Measurements from ENCODE around the gene ZBED2.

The ZBED2 gene

DNA sequence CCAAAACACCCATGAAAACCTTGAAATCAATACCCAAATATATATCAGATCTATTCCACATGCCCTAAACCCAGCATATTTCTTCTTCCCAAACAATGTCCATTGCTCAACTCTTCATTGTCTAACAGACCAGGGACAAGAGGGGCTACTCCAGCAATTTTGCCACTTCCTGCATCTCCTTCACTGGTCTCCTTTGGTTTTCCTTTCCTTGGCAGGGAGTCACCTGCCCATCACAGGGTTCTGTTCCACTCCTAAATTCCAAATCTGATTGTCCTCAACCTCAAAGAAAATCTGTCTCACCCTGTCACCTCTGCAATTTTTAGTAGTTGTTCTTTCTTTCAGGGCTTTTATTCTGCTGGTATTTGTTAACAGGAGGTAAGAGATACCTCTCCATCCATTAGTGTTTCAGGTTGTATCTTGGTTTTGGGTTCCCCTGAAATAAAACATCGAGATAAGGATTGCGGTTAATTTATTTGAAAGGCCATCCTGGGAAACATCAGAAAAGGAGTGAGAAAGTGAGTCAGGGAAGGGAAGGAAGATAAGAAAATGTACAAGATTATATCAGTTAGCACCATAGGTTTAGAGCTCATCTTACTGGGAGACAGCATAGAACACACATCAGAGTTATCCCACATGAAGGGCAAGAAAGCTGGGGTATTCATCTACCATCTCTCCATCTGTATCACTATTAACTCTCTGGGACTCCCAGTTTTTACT lies 13.6 kb downstream of the ZBED2 start:
- Mint-ChIP-seq H3K27me3 (ENCODE audit: low read depth, poor library complexity) (no peaks in the 10 kb centered on the region), H3K4me1 (peaks cover 12% of the 10 kb centered on the region), H3K9me3 (peaks cover 21% of the 10 kb centered on the region), H3K4me3 (no peak overlapping the region), H3K27ac (no peak overlapping the region), H3K36me3 (ENCODE audit: low read depth) (no peaks in the 10 kb centered on the region)
- TF ChIP-seq, protein P1, sequence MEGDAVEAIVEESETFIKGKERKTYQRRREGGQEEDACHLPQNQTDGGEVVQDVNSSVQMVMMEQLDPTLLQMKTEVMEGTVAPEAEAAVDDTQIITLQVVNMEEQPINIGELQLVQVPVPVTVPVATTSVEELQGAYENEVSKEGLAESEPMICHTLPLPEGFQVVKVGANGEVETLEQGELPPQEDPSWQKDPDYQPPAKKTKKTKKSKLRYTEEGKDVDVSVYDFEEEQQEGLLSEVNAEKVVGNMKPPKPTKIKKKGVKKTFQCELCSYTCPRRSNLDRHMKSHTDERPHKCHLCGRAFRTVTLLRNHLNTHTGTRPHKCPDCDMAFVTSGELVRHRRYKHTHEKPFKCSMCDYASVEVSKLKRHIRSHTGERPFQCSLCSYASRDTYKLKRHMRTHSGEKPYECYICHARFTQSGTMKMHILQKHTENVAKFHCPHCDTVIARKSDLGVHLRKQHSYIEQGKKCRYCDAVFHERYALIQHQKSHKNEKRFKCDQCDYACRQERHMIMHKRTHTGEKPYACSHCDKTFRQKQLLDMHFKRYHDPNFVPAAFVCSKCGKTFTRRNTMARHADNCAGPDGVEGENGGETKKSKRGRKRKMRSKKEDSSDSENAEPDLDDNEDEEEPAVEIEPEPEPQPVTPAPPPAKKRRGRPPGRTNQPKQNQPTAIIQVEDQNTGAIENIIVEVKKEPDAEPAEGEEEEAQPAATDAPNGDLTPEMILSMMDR (IDR thresholded peaks at IDR 0.05) = no peak
- no peak for DNase-seq

GRCh38 chr3:111579495-111579894 lies 15.7 kb downstream of the ZBED2 start:
- TF ChIP-seq, protein P1 (IDR thresholded peaks at IDR 0.05) = no peak
- no peak overlapping the region for H3K27ac Mint-ChIP-seq
- no peak for DNase-seq
- H3K9me3 Mint-ChIP-seq = peaks cover 17% of the 10 kb centered on the region
- no peaks in the 10 kb centered on the region for H3K36me3 Mint-ChIP-seq (ENCODE audit: low read depth)
- H3K4me3 Mint-ChIP-seq = no peak overlapping the region
- peaks cover 12% of the 10 kb centered on the region for H3K4me1 Mint-ChIP-seq
- H3K27me3 Mint-ChIP-seq (ENCODE audit: low read depth, poor library complexity) = no peaks in the 10 kb centered on the region

DNA sequence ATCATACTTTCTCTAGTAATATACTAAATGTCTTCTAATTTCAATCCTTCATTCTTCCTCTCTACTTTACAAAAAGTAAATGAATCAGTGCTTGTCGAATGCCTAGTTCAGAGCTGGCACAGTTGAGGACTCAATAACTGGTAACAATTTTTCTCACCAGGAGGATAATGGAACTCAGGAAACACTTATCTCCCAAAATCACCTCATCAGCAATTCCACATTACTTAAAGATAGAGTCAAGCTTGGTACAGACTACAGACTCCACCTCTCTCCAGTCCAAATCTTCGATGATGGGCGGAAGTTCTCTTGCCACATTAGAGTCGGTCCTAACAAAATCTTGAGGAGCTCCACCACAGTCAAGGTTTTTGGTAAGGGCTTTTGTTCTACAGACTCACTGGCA lies 16.3 kb downstream of the ZBED2 start:
- no peak overlapping the region for H3K4me3 Mint-ChIP-seq
- no peak for DNase-seq
- H3K27me3 Mint-ChIP-seq (ENCODE audit: low read depth, poor library complexity) = no peaks in the 10 kb centered on the region
- H3K27ac Mint-ChIP-seq = no peak overlapping the region
- H3K4me1 Mint-ChIP-seq = peaks cover 12% of the 10 kb centered on the region
- peaks cover 11% of the 10 kb centered on the region for H3K9me3 Mint-ChIP-seq
- TF ChIP-seq, protein P1 (IDR thresholded peaks at IDR 0.05) = no peak
- H3K36me3 Mint-ChIP-seq (ENCODE audit: low read depth) = no peaks in the 10 kb centered on the region

DNA sequence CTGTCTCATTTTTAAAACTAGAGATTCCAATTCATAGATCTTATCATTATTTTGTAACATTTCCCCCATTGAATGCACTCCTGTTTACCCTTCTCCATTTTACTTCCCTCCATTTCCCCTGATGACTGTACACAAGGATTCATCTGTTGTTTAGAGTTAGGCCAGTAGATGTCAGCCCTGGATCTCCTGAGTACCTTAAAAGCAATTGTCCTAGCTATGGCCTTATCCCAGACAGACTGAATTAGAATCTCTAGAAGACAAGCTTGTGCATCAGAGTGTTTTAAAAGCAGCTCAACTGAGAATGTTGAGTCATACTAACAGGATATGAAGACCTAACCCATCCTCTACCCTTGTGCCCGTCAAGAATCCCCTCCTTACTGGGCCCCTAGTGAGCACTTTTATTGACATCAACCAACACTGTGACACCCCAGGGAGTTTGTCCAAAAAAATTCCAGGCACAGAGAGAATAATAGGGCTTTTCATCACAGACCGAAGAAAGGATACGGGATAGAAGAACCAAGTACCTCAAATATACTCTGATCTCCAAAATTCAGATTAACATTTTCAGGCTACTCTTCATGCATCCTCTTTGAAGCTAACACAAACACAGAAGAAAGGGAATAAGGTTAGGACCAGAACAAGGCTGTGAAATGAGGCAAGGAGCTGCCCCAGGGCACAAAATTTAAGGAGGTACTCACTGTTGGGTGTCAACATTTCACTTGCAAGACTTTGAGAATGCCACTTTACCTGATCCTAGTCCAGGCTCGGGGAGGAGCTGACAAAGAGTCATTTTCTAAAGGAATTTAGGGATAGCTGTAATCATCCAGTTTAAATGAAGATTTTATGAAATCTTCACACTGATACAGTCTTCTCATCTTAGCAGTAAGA lies 17.1 kb downstream of the ZBED2 start:
- H3K27ac Mint-ChIP-seq = no peak overlapping the region

DNA sequence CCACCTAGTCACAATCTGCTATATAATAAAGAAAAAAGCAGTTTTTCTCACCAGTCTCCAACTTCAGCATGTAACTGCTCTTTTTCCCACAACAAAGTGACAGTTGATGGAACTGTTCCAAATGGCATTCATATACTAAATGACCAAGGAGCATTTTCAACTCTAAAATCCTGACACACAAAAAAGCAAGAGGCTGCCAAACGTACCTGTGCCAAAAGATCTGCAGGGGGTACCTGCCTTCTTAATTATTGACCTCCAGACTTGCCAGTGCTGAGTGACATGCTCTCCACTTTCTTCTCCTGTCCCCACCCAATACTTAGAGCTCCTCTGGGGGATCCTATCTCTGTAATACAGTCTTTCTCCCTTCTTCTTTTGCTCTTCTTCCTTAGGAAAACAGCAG lies 18.0 kb downstream of the ZBED2 start:
- no peak overlapping the region for H3K27ac Mint-ChIP-seq

More for the DNA sequence above, 17.1 kb downstream of the ZBED2 start:
- no peak overlapping the region for H3K4me3 Mint-ChIP-seq
- TF ChIP-seq, protein P1 (IDR thresholded peaks at IDR 0.05) = peak; percentile 39
- H3K36me3 Mint-ChIP-seq (ENCODE audit: low read depth) = no peaks in the 10 kb centered on the region
- no peaks in the 10 kb centered on the region for H3K27me3 Mint-ChIP-seq (ENCODE audit: low read depth, poor library complexity)
- peaks cover 12% of the 10 kb centered on the region for H3K4me1 Mint-ChIP-seq
- DNase-seq = no peak
- H3K9me3 Mint-ChIP-seq = peaks cover 8% of the 10 kb centered on the region

More for the DNA sequence above, 18.0 kb downstream of the ZBED2 start:
- Mint-ChIP-seq H3K4me1 (peaks cover 12% of the 10 kb centered on the region), H3K4me3 (no peak overlapping the region), H3K36me3 (ENCODE audit: low read depth) (no peaks in the 10 kb centered on the region), H3K27me3 (ENCODE audit: low read depth, poor library complexity) (no peaks in the 10 kb centered on the region), H3K9me3 (no peaks in the 10 kb centered on the region)
- DNase-seq = no peak
- TF ChIP-seq, protein P1 (IDR thresholded peaks at IDR 0.05) = no peak
